Measurements from ENCODE around the gene CCDC159. TPM values are rescaled to one million over a fixed set of nuclear protein-coding genes. Genes with fewer than 3 reads are reported as not detected.
A peak's percentile ranks its signal among the peaks of the same experiment; 100 is the strongest.

CCDC159 gene
- total and polyA plus RNA-seq, 2 experiments from 2014 or later = 3.4 to 6.2 TPM

- H3K79me2 ChIP-seq (replicated peaks; ENCODE audit: insufficient read depth) = no peaks in the 10 kb centered on the region
- no peak overlapping the region for H3K4me2 ChIP-seq
- Mint-ChIP-seq H3K36me3 (ENCODE audit: low read depth) (no peaks in the 10 kb centered on the region; the same call in 2 of the 3 replicates), H3K4me1 (peaks cover 15% of the 10 kb centered on the region), H3K27ac (peak overlapping the region; percentile 45; the same call in 1 of the 2 replicates), H3K9me3 (no peaks in the 10 kb centered on the region), H3K4me3 (no peak overlapping the region), H3K27me3 (ENCODE audit: insufficient read depth, low read depth, poor library complexity) (peaks cover 10% of the 10 kb centered on the region)
- H3F3A ChIP-seq (replicated peaks; ENCODE audit: low read depth) = no peaks in the 10 kb centered on the region; the same call in 1 of the 2 replicates
- no peak overlapping the region for H3K27ac ChIP-seq (ENCODE audit: low read depth)
- H4K20me1 ChIP-seq (replicated peaks; ENCODE audit: insufficient read depth) = no peaks in the 10 kb centered on the region
- no peaks in the 10 kb centered on the region for H3K27me3 ChIP-seq (ENCODE audit: insufficient read depth)
- H3K4me1 ChIP-seq (ENCODE audit: insufficient read depth) = no peaks in the 10 kb centered on the region; the same call in 1 of the 2 replicates
- H3K36me3 ChIP-seq (ENCODE audit: insufficient read depth) = no peaks in the 10 kb centered on the region
- no peak overlapping the region for H2AFZ ChIP-seq
- no peak for TF ChIP-seq ZNF331 (CRISPR knock-in tag; IDR thresholded peaks at IDR 0.05; ENCODE audit: low read depth)
- TF ChIP-seq CREB1 (CRISPR knock-in tag; IDR thresholded peaks at IDR 0.05; ENCODE audit: low read depth) = no peak
- no peak for TF ChIP-seq EZH2phosphoT487 (IDR thresholded peaks at IDR 0.05; ENCODE audit: unreplicated experiment)
- TF ChIP-seq ZNF114 (CRISPR knock-in tag; IDR thresholded peaks at IDR 0.05) = no peak
- TF ChIP-seq REST (IDR thresholded peaks at IDR 0.05; ENCODE audit: unreplicated experiment) = no peak
- TF ChIP-seq EZH2 (IDR thresholded peaks at IDR 0.05; ENCODE audit: low read depth, unreplicated experiment) = no peak
- TF ChIP-seq NANOG (IDR thresholded peaks at IDR 0.05; ENCODE audit: borderline replicate concordance) = no peak
- no peaks in the 10 kb centered on the region for H3K9me2 ChIP-seq (ENCODE audit: insufficient read depth)
- no peak overlapping the region for H3K4me3 ChIP-seq
- no peak for DNase-seq (ENCODE audit: low spot score)
- no peak for ATAC-seq
Measured at GRCh38 chr19:11324079-11324661, 22.1 kb upstream of the CCDC159 start.

GRCh38 chr19:11324748-11325389 lies 21.4 kb upstream of the CCDC159 start:
- Histone ChIP-seq H4K20me1 (replicated peaks; ENCODE audit: insufficient read depth) (no peaks in the 10 kb centered on the region), H3K79me2 (replicated peaks; ENCODE audit: insufficient read depth) (no peaks in the 10 kb centered on the region), H3K27ac (ENCODE audit: low read depth) (no peak overlapping the region), H3K4me3 (no peak overlapping the region), H3K9me2 (ENCODE audit: insufficient read depth) (no peaks in the 10 kb centered on the region), H3K27me3 (ENCODE audit: insufficient read depth) (no peaks in the 10 kb centered on the region), H3K4me1 (ENCODE audit: insufficient read depth) (no peaks in the 10 kb centered on the region; the same call in 1 of the 2 replicates), H3K4me2 (no peak overlapping the region), H2AFZ (no peak overlapping the region), H3F3A (replicated peaks; ENCODE audit: low read depth) (no peaks in the 10 kb centered on the region; the same call in 1 of the 2 replicates), H3K36me3 (ENCODE audit: insufficient read depth) (no peaks in the 10 kb centered on the region)
- peaks cover 15% of the 10 kb centered on the region for H3K4me1 Mint-ChIP-seq
- DNase-seq (ENCODE audit: low spot score) = no peak
- TF ChIP-seq REST (IDR thresholded peaks at IDR 0.05; ENCODE audit: unreplicated experiment) = no peak
- TF ChIP-seq ZNF114 (CRISPR knock-in tag; IDR thresholded peaks at IDR 0.05) = no peak
- ATAC-seq = no peak
- H3K27me3 Mint-ChIP-seq (ENCODE audit: insufficient read depth, low read depth, poor library complexity) = peaks cover 10% of the 10 kb centered on the region
- H3K4me3 Mint-ChIP-seq = no peak overlapping the region
- no peaks in the 10 kb centered on the region; the same call in 2 of the 3 replicates for H3K36me3 Mint-ChIP-seq (ENCODE audit: low read depth)
- peak overlapping the region; percentile 45 for H3K27ac Mint-ChIP-seq
- no peaks in the 10 kb centered on the region for H3K9me3 Mint-ChIP-seq
